C4-2B (cell line): ENCODE measurements around the gene NUDT14.

Experiments used
- H3K27ac ChIP-seq: fragments of 450-650 bp; 2 replicates; pipeline ENCODE4 v1.5.1; 2017
- ZFX ChIP-seq: fragments of 450-650 bp; IDR thresholded peaks from 2 replicates; pipeline ENCODE4 v1.6.1; 2017
- TF ChIP-seq, protein P1 (sequence below): fragments of 450-650 bp; conservative IDR thresholded peaks from 2 replicates; pipeline ENCODE4 v1.5.1; 2017; ENCODE audit warnings: mild to moderate bottlenecking

The NUDT14 gene

GRCh38 chr14:105172476-105172875, 8.6 kb downstream of the NUDT14 start:
- H3K27ac ChIP-seq = no peak overlapping the region
- TF ChIP-seq, protein P1, sequence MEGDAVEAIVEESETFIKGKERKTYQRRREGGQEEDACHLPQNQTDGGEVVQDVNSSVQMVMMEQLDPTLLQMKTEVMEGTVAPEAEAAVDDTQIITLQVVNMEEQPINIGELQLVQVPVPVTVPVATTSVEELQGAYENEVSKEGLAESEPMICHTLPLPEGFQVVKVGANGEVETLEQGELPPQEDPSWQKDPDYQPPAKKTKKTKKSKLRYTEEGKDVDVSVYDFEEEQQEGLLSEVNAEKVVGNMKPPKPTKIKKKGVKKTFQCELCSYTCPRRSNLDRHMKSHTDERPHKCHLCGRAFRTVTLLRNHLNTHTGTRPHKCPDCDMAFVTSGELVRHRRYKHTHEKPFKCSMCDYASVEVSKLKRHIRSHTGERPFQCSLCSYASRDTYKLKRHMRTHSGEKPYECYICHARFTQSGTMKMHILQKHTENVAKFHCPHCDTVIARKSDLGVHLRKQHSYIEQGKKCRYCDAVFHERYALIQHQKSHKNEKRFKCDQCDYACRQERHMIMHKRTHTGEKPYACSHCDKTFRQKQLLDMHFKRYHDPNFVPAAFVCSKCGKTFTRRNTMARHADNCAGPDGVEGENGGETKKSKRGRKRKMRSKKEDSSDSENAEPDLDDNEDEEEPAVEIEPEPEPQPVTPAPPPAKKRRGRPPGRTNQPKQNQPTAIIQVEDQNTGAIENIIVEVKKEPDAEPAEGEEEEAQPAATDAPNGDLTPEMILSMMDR = no peak
- no peak for TF ChIP-seq ZFX

GRCh38 chr14:105171004-105171673, 10.0 kb downstream of the NUDT14 start:
- no peak overlapping the region for H3K27ac ChIP-seq
- TF ChIP-seq, protein P1 = no peak
- TF ChIP-seq ZFX = no peak

- H3K27ac ChIP-seq = no peak overlapping the region
- TF ChIP-seq ZFX = no peak
- TF ChIP-seq, protein P1 = no peak
Observed at GRCh38 chr14:105169776-105170655, 11.1 kb downstream of the NUDT14 start.

DNA sequence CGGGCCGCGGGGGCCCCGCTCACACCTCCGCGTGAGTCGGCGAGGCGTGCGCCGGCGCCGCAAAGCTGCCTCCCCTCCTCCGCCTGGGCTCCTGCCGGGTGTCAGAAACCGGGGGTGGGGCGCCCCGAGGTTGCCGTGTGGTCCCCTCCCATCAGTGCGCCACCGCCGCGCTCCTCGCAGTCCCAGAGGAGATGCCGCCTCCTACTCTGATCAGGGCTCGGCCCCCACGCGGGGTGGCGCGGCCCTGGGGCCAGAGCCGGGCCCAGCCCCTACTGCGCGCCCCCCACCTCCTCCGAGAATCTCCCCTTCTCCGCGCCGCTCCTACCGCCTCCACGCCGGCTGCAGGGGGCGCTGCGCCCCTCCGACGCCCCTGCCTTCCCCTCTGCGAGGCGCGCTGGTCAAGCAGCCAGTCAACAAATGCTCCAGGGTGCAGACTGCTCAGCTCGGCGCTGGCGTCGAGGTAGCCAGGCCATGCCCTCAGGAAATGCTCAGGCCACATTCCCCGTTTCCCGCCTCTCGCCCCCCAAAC, 12.1 kb downstream of the NUDT14 start:
- peak overlapping the region; percentile 49 for H3K27ac ChIP-seq
- TF ChIP-seq, protein P1 = no peak; the same call in 1 of the 2 replicates
- TF ChIP-seq ZFX = no peak

DNA sequence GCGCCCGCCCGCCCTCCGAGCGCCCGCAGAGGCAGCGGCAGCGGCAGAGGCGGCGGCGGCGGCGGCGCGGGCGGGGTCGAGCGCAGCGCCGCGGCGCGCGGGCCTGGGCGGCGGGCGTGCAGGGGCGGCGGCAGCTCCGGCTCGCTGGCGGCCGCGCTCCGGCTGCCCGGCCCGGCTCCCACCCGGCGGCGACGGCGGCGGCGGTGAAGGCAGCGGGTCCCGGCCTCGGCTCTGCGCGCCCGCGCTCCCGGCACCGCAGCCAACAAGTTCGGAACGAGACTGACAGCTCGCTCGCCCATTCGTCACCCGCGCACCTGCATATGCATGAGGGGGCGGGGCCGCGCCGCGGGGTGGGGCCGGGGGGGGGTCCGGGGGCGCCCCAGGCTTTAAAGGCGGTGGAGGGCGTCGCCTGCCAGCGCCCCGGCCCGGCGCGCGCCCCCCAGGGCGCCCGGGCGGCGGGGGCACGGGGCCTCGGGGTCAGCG, 12.6 kb downstream of the NUDT14 start, which contains the start of gene JAG2:
Gene JAG2, minus strand, starts transcription at position 281 of the 483 bp plus-strand sequence. CDS start 356 bp downstream, outside the sequence.
- peak within 1 kb of the TSS; percentile 94 for H3K27ac ChIP-seq
- TF ChIP-seq ZFX = no peak
- TF ChIP-seq, protein P1 = no peak

DNA sequence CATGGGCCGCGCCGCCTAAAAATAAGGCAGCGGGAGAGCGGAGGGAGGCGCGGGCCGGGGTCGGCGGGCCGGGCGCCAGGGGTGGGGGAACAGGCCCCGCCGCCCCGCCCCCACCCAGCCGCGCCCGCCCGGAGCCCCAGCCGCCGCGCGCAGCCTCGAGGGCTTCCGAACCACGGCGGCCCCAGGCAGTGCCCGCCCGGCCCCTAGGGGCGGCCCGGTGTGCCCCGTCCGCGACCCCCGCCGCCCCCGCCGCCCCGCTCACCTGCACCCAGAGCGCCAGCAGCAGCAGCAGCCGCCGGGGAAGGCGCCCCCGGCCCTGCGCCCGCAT, 13.1 kb downstream of the NUDT14 start:
- TF ChIP-seq, protein P1 = no peak
- TF ChIP-seq ZFX = no peak
- peak overlapping the region; percentile 94 for H3K27ac ChIP-seq
